22Rv1 (cell line): ENCODE results near the gene RDH14.

ENCODE experiments used
- ZFX ChIP-seq: fragments of 450-650 bp; IDR thresholded peaks from 2 replicates; pipeline ENCODE4 v1.6.1; 2017; ENCODE audit warnings: antibody characterized with exemption, borderline replicate concordance
- TF ChIP-seq, protein P1 (sequence below): fragments of 450-650 bp; IDR thresholded peaks from 2 replicates; pipeline ENCODE4 v1.5.1; 2017; ENCODE audit warnings: mild to moderate bottlenecking

DNA sequence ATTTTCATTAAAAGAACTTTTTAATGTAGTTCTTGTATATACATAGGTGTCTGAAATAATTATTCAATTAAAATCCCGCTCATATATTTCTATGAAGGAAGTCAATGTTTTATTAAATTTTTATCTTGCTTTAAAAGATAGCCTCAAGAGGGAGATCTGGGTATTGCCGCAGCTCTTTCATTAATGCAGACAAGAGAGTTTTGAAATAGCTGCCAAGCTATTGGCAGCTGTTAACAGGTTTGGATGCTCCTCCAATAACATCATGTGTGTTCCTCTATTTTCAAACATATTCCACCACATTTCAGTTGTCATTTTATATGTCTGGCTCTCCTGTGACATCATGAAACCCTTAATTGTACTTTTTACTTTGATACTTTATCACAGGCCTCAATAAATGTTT is 41.8 kb upstream of the RDH14 start:
- TF ChIP-seq, protein P1, sequence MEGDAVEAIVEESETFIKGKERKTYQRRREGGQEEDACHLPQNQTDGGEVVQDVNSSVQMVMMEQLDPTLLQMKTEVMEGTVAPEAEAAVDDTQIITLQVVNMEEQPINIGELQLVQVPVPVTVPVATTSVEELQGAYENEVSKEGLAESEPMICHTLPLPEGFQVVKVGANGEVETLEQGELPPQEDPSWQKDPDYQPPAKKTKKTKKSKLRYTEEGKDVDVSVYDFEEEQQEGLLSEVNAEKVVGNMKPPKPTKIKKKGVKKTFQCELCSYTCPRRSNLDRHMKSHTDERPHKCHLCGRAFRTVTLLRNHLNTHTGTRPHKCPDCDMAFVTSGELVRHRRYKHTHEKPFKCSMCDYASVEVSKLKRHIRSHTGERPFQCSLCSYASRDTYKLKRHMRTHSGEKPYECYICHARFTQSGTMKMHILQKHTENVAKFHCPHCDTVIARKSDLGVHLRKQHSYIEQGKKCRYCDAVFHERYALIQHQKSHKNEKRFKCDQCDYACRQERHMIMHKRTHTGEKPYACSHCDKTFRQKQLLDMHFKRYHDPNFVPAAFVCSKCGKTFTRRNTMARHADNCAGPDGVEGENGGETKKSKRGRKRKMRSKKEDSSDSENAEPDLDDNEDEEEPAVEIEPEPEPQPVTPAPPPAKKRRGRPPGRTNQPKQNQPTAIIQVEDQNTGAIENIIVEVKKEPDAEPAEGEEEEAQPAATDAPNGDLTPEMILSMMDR = no peak
- no peak for TF ChIP-seq ZFX
